A549 (cell line): ENCODE results near the gene DOP1B. TPM values are rescaled to one million over a fixed set of nuclear protein-coding genes. Genes with fewer than 3 reads are reported as not detected.

Source experiments
- ATAC-seq, 2 experiments: fragments of 200-7000 bp in 1 of 2; fragments of >200 bp in 1 of 2; cut with Nextera tagmentation in 1 of 2; cut with Tn5 transposase in 1 of 2; 3 replicates each; pipeline versions ENCODE4 v1.8.0 to v1.9.1; 2018 to 2020; ENCODE audit warnings: mild to moderate bottlenecking in 1 of 2, moderate library complexity in 1 of 2
- CTCF ChIA-PET: fragments of 300-600 bp; sonication (Branson Sonifier 250); formaldehyde crosslinking; extraction: SDS; loops from one replicate; lab custom pipeline; 2021; ENCODE audit warnings: antibody characterized with exemption, inconsistent platforms; lab: Yijun Ruan, JAX
- POLR2A ChIA-PET: fragments of 350-600 bp; formaldehyde crosslinking; extraction: SDS; loops from one replicate; lab custom pipeline; 2021; ENCODE audit warnings: antibody characterized with exemption, inconsistent platforms; lab: Yijun Ruan, JAX
- DNase-seq, 2 experiments: peaks; one replicate each; pipeline versions ENCODE4 v3.0.0 to v3.0.0-alpha.2; 2011 to 2016; ENCODE audit warnings: low read depth in 1 of 2, low spot score in 1 of 2
- FAIRE-seq: peaks from 2 replicates; lab custom pipeline; 2011; peaks lifted over from hg19 to GRCh38; lab: Jason Lieb, UNC
- H3K27ac ChIP-seq, 2 experiments: fragments of >200 bp; sonication (Bioruptor Twin); formaldehyde crosslinking; 3 replicates each; pipeline ENCODE4 v1.5.1; 2016 to 2017
- H3K4me1 ChIP-seq: fragments of >200 bp; sonication (Bioruptor Twin); formaldehyde crosslinking; 3 replicates; pipeline ENCODE4 v1.6.1; 2016
- H3K4me2 ChIP-seq: fragments of >200 bp; sonication (Bioruptor Twin); formaldehyde crosslinking; 3 replicates; pipeline ENCODE4 v1.6.1; 2016
- H3K4me3 ChIP-seq: fragments of >200 bp; sonication (Bioruptor Twin); formaldehyde crosslinking; 3 replicates; pipeline ENCODE4 v1.5.1; 2016
- H3K9me3 ChIP-seq: fragments of >200 bp; sonication (Bioruptor Twin); formaldehyde crosslinking; 3 replicates; pipeline ENCODE4 v1.6.1; 2016
- BCL3 ChIP-seq: fragments of >200 bp; sonication (Bioruptor Twin); formaldehyde crosslinking; IDR thresholded peaks from 3 replicates; pipeline ENCODE4 v1.6.1; 2016
- CBX2 ChIP-seq: fragments of 200-600 bp; sonication (generic); IDR thresholded peaks from 2 replicates; pipeline ENCODE4 v1.6.1; 2016; ENCODE audit warnings: low read depth, mild to moderate bottlenecking, borderline replicate concordance
- ELK1 ChIP-seq: fragments of 150-350 bp; IDR thresholded peaks from 2 replicates; pipeline ENCODE4 v1.6.1; 2014; ENCODE audit warnings: low read depth, mild to moderate bottlenecking, low read length
- FOSL2 ChIP-seq, 2 experiments: fragments of 450-650 bp in 1 of 2; fragments of >200 bp in 1 of 2; sonication (Bioruptor Twin) in 1 of 2; formaldehyde crosslinking; IDR thresholded peaks; 2 replicates each; pipeline versions ENCODE4 v1.5.0 to v1.6.1; 2016 to 2020; ENCODE audit warnings: mild to moderate bottlenecking in 1 of 2, moderate library complexity in 1 of 2
- GATA3 ChIP-seq: IDR thresholded peaks from 2 replicates; pipeline ENCODE4 v1.6.1; 2012; ENCODE audit warnings: borderline replicate concordance
- HES2 ChIP-seq: fragments of >200 bp; sonication (Bioruptor Twin); formaldehyde crosslinking; IDR thresholded peaks from 2 replicates; pipeline ENCODE4 v1.6.1; 2016
- HOXB13 ChIP-seq: fragments of 250-450 bp; sonication (Bioruptor Pico); IDR thresholded peaks from 2 replicates; pipeline ENCODE4 v1.5.0; 2020; ENCODE audit warnings: low read depth, mild to moderate bottlenecking, moderate library complexity
- MAFK ChIP-seq: fragments of 450-650 bp; IDR thresholded peaks from 2 replicates; pipeline ENCODE4 v1.6.1; 2014; ENCODE audit not compliant: partially characterized antibody
- MAX ChIP-seq: IDR thresholded peaks from 2 replicates; pipeline ENCODE4 v1.6.1; 2012
- NPAS2 ChIP-seq: fragments of 250-450 bp; sonication (Bioruptor Pico); IDR thresholded peaks from 2 replicates; pipeline ENCODE4 v1.8.0; 2022; ENCODE audit warnings: mild to moderate bottlenecking, moderate library complexity, borderline replicate concordance
- PBX3 ChIP-seq: IDR thresholded peaks from 2 replicates; pipeline ENCODE4 v1.6.1; 2012
- PHF8 ChIP-seq: fragments of 200-600 bp; sonication (generic); IDR thresholded peaks from 2 replicates; pipeline ENCODE4 v1.6.1; 2016; ENCODE audit warnings: low read depth, mild to moderate bottlenecking, antibody characterized with exemption, moderate library complexity, borderline replicate concordance
- POLR2AphosphoS2 ChIP-seq: conservative IDR thresholded peaks from 2 replicates; pipeline ENCODE4 v1.6.1; 2012; ENCODE audit warnings: low read length, improper control_type of control experiment, inconsistent platforms
- RARB ChIP-seq: fragments of 250-450 bp; sonication (Bioruptor Pico); IDR thresholded peaks from 2 replicates; pipeline ENCODE4 v1.8.0; 2021; ENCODE audit warnings: mild to moderate bottlenecking, moderate library complexity
- RCOR1 ChIP-seq: fragments of 150-350 bp; IDR thresholded peaks from 2 replicates; pipeline ENCODE4 v1.6.1; 2014; ENCODE audit warnings: antibody characterized with exemption, low read length, low read depth
- RFX5 ChIP-seq: fragments of 450-650 bp; IDR thresholded peaks from 2 replicates; pipeline ENCODE4 v1.7.1; 2014; ENCODE audit warnings: antibody characterized with exemption, mild to moderate bottlenecking, moderate library complexity
- SREBF2 ChIP-seq: fragments of 450-650 bp; IDR thresholded peaks from 2 replicates; pipeline ENCODE4 v1.6.1; 2014; ENCODE audit warnings: mild to moderate bottlenecking, moderate library complexity
- TFCP2L1 ChIP-seq: fragments of 250-450 bp; sonication (Bioruptor Pico); IDR thresholded peaks from 2 replicates; pipeline ENCODE4 v1.5.0; 2021; ENCODE audit warnings: mild to moderate bottlenecking
- TP53 ChIP-seq: fragments of 250-450 bp; sonication (Bioruptor Pico); IDR thresholded peaks from 2 replicates; pipeline ENCODE4 v1.5.0; 2021; ENCODE audit warnings: mild to moderate bottlenecking, moderate library complexity
- WGBS: methylation state at CpG from one replicate; pipeline ENCODE4 v1.1.6; 2017; ENCODE audit errors: missing lambda C conversion rate; 5-methylcytosine and 5-hydroxymethylcytosine counted together
- polyA plus RNA-seq, 4 experiments: library from polyadenylated mRNA; depleted of rRNA in 3 of 4; stranded (reverse); fragments of >200 nt; fragmentation: RNase III in 1 of 4; extraction: RNeasy Plus Mini Kit Qiagen cat#74134 plus additional on column Dnase treatment in 1 of 4; gene quantifications; 2 replicates in 3 of 4; 3 replicates in 1 of 4; pipeline ENCODE4 v1.2.3, GENCODE V29; 2011 to 2017
- TF ChIP-seq, protein P1 (sequence below): fragments of >200 bp; sonication (Bioruptor Twin); formaldehyde crosslinking; IDR thresholded peaks from 3 replicates; pipeline ENCODE4 v1.5.1; 2016

DOP1B gene
- polyA plus RNA-seq, 2 of the 4 experiments (the other 2 are of a cell fraction): 2.8 to 3.5 TPM

- WGBS: 94% methylated on average over 5 of the region's 5 CpGs
- FAIRE-seq: no peak
- POLR2A ChIA-PET: no interaction called here
Observed at GRCh38 chr21:36126621-36127110, 30.0 kb upstream of the DOP1B start.

More at GRCh38 chr21:36126621-36127110, 30.0 kb upstream of the DOP1B start:
- DNase-seq (no peak), ATAC-seq (no peak)
- H3K27ac ChIP-seq: no peak overlapping the region
- no peak overlapping the region for H3K4me2 ChIP-seq
- TF ChIP-seq PBX3: no peak
- TF ChIP-seq NPAS2 (CRISPR knock-in tag): no peak
- no peak for TF ChIP-seq CBX2
- TF ChIP-seq TFCP2L1 (CRISPR knock-in tag): no peak
- TF ChIP-seq RCOR1: no peak
- no peak for TF ChIP-seq HES2
- TF ChIP-seq SREBF2: no peak
- TF ChIP-seq POLR2AphosphoS2: no peak
- no peak for TF ChIP-seq TP53 (CRISPR knock-in tag)
- TF ChIP-seq PHF8: no peak
- no peak for TF ChIP-seq BCL3
- TF ChIP-seq GATA3: no peak
- TF ChIP-seq RFX5: no peak
- TF ChIP-seq HOXB13 (CRISPR knock-in tag): no peak
- no peak for TF ChIP-seq RARB
- TF ChIP-seq, protein P1, sequence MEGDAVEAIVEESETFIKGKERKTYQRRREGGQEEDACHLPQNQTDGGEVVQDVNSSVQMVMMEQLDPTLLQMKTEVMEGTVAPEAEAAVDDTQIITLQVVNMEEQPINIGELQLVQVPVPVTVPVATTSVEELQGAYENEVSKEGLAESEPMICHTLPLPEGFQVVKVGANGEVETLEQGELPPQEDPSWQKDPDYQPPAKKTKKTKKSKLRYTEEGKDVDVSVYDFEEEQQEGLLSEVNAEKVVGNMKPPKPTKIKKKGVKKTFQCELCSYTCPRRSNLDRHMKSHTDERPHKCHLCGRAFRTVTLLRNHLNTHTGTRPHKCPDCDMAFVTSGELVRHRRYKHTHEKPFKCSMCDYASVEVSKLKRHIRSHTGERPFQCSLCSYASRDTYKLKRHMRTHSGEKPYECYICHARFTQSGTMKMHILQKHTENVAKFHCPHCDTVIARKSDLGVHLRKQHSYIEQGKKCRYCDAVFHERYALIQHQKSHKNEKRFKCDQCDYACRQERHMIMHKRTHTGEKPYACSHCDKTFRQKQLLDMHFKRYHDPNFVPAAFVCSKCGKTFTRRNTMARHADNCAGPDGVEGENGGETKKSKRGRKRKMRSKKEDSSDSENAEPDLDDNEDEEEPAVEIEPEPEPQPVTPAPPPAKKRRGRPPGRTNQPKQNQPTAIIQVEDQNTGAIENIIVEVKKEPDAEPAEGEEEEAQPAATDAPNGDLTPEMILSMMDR: no peak
- no peak for TF ChIP-seq FOSL2 (IDR thresholded peaks at IDR 0.05)
- TF ChIP-seq FOSL2 (CRISPR knock-in tag; IDR thresholded peaks at IDR 0.05): no peak
- no peak for TF ChIP-seq MAX
- TF ChIP-seq MAFK: no peak
- no peak for TF ChIP-seq ELK1
- TF ChIP-seq, all 56 proteins: peak for 0
- Histone ChIP-seq H3K4me1 (peaks cover 7% of the 10 kb centered on the region; the same call in 1 of the 3 replicates), H3K4me3 (no peak overlapping the region), H3K9me3 (no peaks in the 10 kb centered on the region)
- CTCF ChIA-PET: interaction anchor here (0.7 to 5.9 kb wide), 5 partner anchors 12 to 83 kb away, joined by 3 to 49 read pairs (median 3); no protein-coding TSS in a partner anchor
